HuH-7 (cell line): ENCODE results near the gene AGK.
A peak's percentile ranks its signal among the peaks of the same experiment; 100 is the strongest.
"Not testable (repeated sequence)": the region's sequence is repeated elsewhere in the genome, so short reads cannot be mapped to it uniquely, and the experiment has no call there.

Experiments
- DNase-seq: peaks from one replicate; pipeline ENCODE4 v3.0.0; 2011; ENCODE audit warnings: low spot score

AGK gene

GRCh38 chr7:141557360-141557759 lies 6.2 kb downstream of the AGK start:
- DNase-seq, result no peak

DNA sequence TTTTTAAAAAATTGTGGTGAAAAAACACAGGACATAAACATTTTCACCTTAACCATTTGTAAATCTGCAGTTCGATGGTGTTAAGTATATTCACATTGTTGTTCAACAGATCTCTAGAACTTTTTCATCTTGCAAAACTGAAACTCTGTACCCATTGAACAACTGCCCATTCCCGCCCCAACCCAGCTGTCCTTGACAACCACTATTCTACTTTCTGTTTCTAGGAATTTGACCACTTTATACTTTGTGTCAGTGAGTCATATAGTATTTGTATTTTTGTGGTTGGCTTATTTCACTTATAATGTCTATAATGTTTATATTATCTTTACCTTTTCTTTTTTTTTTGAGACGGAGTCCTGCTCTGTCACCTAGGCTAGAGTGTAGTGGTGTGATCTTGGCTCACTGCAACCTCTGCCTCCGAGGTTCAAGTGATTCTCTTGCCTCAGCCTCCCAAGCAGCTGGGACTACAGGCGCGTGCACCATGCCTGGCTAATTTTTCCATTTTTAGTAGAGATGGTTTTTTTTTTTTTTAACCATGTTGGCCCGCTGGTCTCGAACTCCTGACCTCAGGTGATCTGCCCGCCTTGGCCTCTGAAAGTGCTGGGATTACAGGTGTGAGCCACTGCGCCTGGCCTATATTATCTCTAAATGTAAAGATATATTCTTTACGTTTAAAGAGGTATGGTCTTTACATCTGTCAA lies 6.8 kb downstream of the AGK start:
- DNase-seq, result not testable (repeated sequence)

- DNase-seq, result no peak
Observed at GRCh38 chr7:141558544-141559183, 7.5 kb downstream of the AGK start.

DNA sequence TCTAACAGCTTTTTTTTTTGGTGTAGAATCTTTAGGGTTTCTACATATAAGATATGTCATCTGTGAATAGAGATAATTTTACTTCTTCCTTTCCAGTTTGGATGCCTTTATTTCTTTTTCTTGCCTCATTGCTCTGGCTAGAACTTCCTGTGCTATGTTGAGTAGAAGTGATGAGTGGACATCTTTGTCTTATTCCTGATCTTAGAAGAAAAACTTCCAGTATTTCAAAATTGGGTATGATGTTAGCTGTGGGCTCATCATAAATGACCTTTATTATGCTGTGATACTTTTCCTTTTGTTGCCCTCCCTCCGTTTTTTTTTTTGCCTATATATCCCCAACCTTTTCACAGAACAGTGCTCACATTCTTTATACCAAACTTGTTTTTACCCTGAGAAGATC lies 8.8 kb downstream of the AGK start:
- no peak for DNase-seq

GRCh38 chr7:141562036-141562435 lies 10.8 kb downstream of the AGK start:
- no peak for DNase-seq

- no peak for DNase-seq
Observed at GRCh38 chr7:141562543-141562942, 11.3 kb downstream of the AGK start.

- DNase-seq, result no peak
Observed at GRCh38 chr7:141562972-141563371, 11.8 kb downstream of the AGK start.

- DNase-seq, result no peak
Observed at GRCh38 chr7:141563956-141564623, 12.9 kb downstream of the AGK start.

DNA sequence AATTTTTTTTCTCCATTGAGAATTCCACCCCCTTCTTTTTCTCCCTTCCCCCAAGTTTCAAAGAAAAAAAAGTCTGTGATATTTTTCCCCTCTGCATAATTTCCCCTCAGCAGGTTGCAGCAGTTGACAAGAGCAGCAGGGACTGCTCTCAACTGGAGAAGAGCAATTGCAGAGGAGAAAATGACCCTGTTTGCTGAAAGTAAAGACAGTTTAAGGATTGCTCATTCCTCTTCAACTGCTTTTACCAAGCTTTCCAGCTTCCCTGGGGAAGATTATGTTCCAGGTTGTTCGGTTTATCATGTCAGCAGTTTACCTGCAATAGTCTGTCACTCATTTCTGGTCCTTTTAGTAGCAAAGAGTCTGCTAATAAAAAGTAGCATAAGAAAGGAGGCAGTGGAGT lies 16.2 kb downstream of the AGK start:
- DNase-seq, result no peak

DNA sequence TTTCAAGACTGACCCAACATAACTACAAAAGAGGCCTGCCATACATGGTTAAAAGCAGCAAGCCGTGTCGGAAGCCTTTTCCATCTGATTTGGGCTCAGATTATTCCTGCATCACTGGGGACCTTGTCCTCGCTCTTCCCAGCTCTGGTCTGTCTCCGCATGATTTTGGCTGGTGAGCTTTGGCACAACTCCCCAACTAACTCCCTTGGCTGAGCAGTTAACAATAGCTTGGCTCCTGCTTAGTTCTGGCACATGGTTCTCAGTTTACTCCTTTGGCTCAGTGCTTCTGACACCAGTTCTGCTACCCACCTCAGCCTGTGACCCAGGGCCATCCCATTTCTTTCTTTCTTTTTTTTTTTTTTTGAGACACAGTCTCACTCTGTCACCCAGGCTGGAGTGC lies 17.0 kb downstream of the AGK start:
- DNase-seq, result no peak

GRCh38 chr7:141571059-141571458 lies 19.8 kb downstream of the AGK start:
- DNase-seq, result no peak

DNA sequence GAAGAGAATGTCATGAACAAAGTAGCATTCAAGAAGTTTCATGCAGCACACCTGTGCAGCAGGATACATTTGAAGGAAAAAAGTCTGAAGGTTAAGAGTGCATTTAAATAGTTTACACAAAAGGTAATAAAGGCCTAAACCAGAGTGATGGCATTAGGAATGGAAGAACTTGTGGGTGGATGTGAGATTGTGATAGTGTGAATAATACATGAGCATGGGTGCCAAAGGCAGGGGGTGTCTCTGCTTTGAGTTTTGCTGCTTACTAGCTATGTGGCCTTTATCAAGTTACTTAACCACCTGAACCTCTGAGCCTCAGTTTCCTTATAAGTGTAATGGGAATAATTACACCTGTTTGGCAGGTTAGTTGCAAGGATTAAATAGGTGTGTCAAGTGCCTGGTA lies 21.0 kb downstream of the AGK start:
- DNase-seq, result no peak

- no peak for DNase-seq
Observed at GRCh38 chr7:141573511-141573910, 22.3 kb downstream of the AGK start.

- DNase-seq, result no peak
Observed at GRCh38 chr7:141575164-141575563, 24.0 kb downstream of the AGK start.

DNA sequence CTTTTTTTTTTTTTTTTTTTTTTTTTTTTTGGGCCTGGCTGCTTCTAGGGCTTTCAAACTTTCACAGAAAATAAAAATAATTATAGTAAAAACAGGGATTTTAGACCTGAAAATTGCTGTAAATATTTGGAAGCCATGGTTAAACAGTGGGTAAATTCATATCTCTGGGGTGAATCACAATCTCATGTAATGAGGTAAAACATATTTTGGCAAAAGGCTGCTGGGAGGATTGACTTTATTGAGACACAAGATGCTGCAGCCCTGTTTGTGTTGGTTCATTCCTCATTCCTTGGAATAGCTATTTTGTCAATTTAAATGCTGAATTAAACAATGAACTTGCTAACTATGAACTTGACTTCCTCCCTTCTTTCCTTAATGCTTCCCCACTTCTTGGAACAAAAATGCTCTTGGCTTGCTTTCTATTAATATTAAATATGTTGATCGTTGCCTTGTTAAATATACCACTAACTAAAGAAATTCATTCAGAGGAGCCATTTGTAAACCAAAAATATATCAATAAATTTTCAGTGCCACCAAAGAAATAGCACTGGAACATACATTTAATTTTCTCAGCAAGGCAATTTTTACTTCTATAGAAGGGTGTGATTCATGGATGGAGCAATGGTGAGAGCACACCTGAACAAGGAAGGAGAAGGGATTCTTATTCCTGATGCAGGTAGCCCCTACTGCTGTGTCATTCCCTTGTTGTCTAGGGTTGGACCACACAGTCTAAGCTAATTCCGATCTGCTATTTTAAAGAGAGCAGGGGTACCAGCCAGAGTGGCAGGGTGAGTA lies 24.6 kb downstream of the AGK start:
- no peak for DNase-seq

- no peak for DNase-seq
Observed at GRCh38 chr7:141577043-141577839, 26.0 kb downstream of the AGK start.

- DNase-seq, result not testable (repeated sequence)
Observed at GRCh38 chr7:141579953-141580352, 28.7 kb downstream of the AGK start.

DNA sequence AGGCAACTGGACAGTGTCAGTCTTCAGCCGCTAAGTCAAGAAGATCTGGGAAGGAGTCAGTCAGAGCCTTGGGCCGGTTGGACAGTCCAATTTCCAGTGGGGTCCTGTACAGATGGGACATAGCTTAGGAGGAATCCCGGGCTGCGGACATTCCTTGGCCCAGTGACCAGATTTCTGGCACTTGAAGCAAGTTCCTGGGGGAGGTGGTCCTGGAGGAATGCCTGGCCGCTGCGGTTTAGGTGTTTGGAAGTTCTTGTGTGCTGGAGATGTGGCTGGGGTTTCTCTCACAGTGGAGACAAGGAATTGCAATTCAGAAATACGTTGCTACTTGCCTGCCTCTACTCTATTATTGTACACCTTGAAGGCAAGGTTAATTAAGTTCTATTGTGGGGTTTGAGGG lies 30.9 kb downstream of the AGK start:
- DNase-seq, result not testable (repeated sequence)

DNA sequence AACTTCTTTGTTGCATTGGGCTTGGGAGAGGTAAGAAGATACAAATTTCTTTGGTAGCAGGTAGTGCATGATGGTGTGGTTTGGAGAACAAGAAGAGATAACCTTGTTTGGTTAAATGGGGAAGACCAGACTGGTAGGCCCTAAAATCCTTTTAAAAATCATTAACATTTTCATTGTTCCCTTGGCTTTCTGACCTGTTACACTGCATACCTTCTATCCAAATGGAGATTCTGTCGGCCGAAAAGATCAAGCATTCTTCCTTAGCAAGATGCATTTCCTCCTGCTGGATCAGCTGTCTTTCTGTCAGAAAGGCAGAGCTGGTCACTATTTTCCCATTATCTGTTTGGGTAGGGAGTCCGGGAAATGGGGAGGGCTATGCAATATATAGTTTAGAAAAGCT lies 33.7 kb downstream of the AGK start:
- no peak for DNase-seq

GRCh38 chr7:141585592-141586510 lies 34.6 kb downstream of the AGK start:
- DNase-seq, result peak; percentile 5

- DNase-seq, result no peak
Observed at GRCh38 chr7:141586878-141587277, 35.7 kb downstream of the AGK start.
